HG03280 (cell line): Measurements from ENCODE around the gene C19orf33.

Source experiments
- ATAC-seq: cut with Tn5 transposase; IDR thresholded peaks from one replicate; pipeline ENCODE4 v1.9.1; 2021; ENCODE audit warnings: mild to moderate bottlenecking, moderate library complexity; ENCODE audit not compliant: unreplicated experiment

The C19orf33 gene

DNA sequence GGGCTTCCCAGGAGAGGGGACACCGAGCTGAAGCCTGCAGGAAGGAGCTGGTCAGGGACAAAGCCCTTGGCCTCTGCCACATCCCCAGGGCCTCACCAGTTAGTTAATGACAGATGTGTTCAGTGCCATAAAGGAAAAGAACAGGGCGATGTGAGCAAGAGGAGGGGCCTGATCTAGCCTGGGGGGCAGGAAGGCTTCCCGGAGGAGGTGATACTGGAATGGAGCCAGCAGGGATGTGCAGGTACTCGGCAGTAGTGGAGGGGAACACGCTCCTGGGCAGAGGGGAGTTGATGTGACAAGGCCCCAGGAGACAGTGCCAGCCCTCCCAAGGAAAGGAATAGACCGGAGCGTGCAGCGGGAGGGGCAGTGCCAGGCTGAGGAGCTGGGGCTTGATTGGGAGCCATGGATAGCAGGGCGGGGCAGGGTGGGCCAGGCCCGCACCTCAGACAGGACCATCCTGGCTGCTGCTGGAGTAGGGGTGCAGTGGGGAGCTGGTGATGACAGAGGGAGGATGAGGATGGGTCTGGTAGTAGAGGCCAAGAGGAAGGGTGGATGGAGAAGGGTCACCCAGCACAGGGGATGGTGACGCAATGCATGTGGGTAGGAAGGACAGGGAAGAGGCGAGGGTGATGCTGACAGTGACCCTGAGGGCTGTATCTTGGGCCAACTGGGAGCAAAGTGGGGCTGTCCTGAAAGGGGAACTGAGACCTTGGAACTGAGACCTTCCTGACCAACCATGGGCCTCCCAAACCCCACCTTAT, 4.1 kb downstream of the C19orf33 start:
- no peak for ATAC-seq

DNA sequence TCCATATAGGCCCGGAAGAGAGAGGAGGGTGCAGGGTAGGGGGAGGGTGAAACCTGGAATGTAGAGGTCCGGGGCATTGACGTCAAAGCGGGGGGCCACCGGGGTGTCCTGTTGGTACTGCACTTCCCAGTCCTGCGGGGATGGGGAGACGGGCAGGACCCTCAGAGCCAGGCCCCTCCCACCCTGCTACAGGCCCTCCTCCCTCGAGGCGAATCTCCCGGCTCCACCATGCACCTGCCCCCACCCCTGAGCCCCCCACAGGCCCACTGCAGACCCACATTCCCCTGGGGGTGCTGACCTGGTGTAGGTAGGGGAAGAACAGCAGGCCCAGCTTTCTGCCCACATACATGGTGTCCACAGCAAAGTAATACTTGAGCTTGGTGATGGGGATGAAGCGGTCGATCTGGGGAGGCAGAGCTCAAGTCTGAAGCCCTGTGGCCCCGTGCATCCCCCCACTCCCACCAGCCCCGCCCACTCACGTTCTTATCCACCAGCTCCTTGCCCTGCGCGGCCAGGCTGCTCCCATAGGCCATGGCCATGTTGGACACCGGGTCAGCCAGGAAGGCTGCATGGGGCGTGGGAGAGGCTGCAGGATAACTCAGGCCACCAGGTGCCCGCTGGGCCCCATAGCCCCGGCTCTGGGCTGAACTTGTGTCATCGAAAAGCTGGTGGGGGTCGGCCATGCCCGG, 5.0 kb downstream of the C19orf33 start:
- ATAC-seq = no peak

DNA sequence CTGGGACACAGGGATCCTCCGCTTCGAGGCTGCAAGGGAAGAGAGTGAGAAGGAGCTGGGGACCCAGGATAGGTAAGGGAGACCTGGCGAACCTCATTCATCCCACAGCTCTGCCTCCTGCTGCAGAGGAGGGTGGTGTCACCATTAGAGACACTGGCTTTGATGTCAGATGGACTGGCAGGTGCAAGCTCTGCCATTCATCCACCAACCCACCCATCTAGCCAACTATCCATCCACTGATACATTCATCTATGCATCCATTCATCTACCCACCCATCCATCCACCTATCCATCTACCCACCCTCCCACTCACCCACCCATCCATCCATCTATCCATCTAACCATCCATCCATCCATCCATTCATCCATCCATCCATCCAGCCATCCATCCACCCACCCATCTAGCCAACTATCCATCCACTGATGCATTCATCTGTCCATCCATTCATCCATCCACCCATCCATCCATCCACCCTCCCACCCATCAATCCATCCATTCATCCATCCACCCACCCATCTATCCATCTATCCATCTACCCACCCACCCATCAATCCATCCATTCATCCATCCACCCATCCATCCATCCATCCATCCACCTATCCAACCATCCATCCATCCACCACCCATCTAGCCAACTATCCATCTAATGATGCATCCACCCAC, 5.7 kb downstream of the C19orf33 start:
- no peak for ATAC-seq

DNA sequence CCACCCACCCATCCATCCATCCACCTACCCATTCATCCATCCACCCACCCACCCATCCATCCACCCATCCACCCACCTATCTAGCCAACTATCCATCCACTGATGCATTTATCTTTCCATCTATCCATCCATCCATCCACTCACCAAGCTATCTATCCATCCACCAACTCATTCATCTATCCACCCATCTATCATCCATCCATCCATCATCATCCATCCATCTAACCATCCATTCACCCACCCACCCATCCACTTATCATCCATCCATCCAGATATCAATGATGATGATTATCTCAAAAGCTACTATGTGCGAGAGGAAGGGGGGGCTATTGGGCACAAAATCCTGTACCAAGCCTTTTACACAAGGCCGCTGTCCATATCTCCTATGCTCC, 6.2 kb downstream of the C19orf33 start:
- no peak for ATAC-seq

DNA sequence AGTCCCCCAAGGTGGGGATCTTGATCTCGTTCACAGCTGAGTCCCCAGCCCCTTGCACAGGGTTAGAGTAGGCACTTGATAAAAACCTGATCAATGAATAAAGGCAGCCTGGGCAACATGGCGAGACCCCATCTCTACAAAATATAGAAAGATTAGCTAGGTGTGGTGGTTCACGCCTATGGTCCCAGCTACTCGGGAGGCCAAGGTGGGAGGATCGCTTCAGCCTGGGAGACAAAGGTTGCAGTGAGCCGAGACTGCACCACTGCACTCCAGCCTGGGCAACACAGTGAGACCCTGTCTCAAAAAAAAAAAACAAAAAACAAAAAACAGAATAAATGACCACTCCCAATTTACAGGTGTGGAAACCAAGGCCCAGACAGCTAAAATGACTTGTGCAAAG, 6.9 kb downstream of the C19orf33 start:
- ATAC-seq = no peak

DNA sequence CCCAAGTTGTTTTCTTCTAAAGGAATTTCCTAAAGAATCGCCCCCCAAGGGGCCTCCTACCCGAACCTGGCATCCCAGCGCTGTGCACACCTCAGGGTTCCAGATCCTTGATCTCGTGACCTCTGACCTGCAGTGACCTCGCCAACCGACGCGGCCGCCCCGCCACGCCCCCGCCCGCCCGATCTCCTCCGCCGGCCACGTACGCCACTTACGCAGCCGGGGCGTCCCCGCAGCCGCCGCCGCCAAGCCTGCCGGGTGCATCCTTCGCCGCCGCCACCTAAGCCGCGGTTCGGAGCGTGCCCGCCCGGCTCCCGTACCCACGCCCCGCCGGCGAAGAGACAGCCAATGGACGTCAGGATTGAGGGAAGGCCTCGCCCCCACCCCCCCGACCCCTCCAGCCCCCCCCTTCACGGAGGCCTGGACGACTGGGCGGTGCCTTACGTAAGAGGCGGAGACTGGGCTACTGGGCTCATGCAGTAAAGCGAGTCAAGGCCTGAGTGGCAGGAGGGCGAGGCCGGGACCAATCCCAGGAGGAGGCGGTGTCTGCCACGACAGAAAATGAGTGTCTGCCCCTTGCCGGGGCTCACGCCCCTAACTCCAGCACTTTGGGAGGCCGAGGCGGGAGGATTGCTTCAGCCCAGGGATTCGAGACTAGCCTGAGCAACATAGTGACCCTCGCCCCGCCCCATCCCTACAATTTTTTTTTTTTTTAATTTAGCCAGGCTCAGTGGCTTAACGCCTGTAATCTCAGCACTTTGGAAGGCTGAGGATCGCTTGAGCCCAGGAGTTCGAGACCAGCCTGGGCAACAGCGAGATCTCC, 11.8 kb downstream of the C19orf33 start, which contains the start of gene YIF1B:
Gene YIF1B, minus strand, starts transcription at position 291 of the 820 bp plus-strand sequence. Its CDS starts 30 bp downstream, at position 261.
- ATAC-seq = peak; percentile 88

DNA sequence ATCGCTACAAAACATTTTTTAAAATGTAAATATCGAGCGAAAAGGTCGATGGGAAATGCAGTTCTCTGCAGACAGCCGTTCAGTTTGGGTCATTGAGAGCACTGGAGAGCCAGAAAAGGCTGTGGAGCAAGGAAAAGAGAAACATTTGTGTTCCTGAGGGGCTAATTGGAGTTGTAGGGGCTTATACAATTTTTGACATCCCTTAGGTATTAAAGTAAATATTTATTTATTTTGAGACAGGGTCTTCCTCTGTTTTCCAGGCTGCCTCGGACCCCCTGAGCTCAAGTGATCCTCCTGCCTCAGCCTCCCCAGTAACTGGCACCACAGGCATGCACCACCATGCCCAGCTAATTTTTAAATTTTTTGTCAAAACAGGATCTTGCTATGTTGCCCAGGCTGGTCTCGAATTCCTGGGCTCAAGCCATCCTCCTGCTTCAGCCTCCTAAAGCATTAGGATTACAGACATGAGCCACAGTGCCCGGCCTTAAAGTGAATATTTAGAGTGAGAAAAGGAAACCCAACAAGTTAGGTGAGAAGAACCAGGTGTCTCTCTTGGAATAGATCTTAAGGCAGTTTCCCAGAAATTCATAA, 12.5 kb downstream of the C19orf33 start:
- no peak for ATAC-seq

DNA sequence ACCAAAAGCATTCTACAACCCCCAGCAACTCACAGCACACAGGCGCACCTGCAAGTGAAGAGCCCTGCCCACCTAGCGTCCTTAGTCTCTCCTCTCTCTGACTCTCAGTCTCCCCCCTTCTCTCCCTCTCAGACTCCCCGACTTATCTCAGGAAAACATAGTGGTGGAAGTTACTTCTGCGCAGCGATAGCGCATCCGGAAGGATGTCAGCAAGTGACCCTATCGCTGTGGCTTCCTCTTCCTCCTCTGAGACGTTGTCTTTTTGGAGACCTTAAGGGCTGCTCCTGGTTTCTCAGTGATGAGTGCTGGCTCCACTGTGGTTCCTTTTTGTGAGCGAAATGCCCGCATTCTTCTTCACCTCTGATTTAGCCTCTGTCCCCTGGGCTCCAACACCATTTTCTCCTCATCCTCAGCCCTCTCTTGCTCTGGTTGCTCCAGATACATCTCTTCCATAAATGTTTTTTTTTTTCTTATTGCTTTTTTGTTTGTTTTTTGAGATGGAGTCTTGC, 13.1 kb downstream of the C19orf33 start:
- ATAC-seq = no peak

DNA sequence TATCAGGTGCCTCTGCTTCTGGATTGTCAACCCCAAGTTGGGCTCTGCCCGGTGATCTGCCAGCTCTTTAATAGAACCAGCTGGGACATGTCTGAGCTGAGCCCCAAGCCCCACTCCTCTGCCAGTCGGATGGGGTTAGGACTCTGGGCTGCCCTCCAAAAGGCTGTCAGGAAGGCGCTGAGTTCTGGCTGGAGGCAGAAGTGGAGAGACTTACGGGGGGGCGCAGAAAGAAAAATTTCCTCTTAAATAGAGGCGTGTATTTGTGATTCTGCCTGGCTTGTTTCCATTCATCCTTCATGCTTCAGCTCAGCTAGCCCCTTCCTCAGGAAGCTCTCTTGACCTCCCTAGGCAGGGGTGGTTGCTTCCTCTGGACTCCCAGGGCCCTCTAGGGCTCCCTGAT, 14.6 kb downstream of the C19orf33 start:
- ATAC-seq = no peak

DNA sequence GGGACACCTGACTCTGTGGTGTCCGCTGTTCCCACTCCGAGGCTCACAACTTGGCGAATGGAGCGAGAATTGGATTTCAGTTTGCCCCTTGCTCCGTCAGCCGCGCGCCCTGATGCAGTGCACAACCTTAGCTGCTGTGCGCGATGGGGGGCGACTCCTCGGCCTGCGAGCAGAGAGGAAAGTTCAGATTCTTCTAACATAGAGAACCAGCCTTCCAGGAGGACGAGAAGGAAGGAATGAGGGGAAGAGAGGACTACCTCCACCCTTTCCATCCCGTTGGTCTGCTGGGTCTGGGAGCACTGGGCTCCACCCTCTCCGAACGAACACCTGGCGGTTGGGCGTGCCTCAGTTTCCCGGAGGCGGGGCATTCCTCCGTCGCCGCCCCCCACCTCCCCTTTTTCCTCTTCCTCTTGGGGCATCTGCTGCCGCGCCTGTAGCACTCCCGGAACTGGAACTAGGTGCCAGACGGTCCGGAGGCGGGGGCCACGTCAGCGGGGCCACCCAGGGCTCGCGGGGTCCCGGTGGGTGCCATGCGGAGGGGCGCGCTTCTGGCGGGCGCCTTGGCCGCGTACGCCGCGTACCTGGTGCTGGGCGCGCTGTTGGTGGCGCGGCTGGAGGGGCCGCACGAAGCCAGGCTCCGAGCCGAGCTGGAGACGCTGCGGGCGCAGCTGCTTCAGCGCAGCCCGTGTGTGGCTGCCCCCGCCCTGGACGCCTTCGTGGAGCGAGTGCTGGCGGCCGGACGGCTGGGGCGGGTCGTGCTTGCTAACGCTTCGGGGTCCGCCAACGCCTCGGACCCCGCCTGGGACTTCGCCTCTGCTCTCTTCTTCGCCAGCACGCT, 15.6 kb downstream of the C19orf33 start, which contains the start of gene KCNK6:
Gene KCNK6, plus strand, starts transcription at position 425 of the 838 bp plus-strand sequence. Its CDS starts 106 bp downstream, at position 531.
- no peak for ATAC-seq

DNA sequence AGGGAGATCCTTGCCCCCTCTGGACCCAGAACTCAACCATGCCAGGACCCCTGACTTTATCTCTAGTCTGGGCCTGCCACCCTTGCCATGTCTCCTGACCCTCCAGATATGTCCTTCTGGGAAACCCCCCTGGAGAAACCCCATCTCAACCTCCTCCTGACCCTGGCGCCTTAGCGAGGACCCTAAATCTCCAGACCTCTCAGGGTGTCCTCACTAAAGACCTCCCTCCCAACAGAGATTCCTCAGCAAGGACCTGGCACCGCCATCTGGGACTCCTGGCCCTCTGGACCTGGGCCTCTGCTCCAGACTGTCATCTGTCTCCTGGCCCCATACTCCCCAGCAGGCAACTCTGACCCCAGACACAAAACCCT, 16.9 kb downstream of the C19orf33 start:
- no peak for ATAC-seq

DNA sequence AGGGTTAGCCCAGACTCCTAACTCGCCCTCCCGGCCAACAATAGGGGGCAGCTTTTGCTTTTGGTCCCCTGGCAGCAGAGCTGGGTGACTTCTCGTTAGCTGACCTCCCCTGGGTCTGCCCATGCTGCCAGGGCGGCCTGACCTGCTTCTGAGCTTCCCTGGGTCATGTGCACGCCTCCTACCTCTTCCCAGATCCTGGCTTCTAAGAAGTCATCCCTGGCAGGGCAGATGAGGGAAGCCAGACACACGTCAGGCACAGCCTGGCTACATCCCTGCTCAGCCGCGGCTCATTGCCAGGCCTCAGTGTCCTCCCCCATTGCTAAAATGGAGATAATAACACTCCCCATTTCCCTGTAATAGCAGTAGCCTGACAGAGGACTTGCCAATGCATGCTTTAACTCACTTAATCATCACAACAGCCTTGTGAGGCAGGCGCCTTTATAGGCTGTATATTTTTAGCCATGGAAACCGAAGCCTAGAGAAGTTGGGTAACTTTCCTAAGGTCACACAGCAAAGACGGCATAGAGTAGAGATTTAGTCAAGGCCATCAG, 17.7 kb downstream of the C19orf33 start:
- ATAC-seq = no peak

DNA sequence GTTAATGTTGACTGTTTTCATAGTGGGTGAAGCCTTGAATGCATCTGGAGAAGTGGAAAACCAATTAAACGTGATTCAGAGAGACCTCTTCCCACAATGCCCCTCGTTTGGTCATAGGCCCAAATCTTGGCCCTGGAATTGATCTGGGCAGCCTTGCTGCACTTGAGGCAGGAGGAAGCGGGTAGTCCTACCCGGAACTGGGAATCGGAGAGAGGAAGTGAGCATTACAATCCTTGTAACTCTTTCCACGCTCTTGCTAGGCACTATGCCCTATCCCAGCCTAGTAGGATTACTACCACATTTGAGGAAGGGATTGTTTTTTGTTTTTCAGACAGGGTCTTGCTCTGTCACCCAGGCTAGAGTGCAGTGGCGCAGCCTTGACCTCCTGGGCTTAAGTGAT, 19.2 kb downstream of the C19orf33 start:
- no peak for ATAC-seq

DNA sequence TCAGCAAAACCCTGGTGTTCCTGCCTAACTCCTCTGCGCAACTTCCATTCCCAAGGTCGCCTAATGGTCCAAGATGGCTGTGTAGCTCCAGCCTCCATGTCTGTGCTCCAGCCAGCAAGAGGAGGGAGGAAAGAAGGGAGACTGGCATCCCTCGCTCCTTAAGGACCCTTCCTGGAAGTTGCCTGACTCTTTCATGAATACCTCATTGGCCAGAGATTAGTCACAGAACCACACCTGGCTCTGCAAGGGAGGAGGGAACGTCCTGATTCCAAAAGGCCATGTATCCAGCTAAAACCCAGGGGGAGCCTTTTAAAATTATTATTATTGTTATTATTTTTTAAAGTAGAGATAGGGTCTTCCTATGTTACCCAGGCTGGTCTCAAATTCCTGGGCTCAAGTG, 20.4 kb downstream of the C19orf33 start:
- no peak for ATAC-seq

DNA sequence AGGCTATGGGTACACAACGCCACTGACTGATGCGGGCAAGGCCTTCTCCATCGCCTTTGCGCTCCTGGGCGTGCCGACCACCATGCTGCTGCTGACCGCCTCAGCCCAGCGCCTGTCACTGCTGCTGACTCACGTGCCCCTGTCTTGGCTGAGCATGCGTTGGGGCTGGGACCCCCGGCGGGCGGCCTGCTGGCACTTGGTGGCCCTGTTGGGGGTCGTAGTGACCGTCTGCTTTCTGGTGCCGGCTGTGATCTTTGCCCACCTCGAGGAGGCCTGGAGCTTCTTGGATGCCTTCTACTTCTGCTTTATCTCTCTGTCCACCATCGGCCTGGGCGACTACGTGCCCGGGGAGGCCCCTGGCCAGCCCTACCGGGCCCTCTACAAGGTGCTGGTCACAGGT, 22.5 kb downstream of the C19orf33 start:
- no peak for ATAC-seq

DNA sequence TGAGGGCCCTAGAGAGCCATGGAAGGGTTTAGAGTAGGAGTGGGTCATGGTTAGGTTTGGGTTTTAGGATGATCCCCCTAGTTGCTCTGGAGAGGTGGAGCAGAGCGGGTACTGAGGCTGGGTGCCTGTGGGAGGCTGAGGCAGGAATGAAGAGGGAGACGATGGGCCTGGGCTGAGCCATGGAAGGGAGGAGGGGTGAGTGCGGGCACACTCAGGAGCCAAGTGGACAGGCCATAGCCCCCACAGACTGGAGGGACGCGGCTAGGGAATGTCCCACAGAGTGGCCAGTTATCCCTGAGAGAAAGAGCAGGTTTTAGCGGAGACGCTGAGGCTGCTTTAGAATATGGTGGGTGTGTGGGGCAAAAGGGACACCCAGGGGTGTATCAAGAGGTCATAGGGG, 25.6 kb downstream of the C19orf33 start:
- ATAC-seq = no peak

DNA sequence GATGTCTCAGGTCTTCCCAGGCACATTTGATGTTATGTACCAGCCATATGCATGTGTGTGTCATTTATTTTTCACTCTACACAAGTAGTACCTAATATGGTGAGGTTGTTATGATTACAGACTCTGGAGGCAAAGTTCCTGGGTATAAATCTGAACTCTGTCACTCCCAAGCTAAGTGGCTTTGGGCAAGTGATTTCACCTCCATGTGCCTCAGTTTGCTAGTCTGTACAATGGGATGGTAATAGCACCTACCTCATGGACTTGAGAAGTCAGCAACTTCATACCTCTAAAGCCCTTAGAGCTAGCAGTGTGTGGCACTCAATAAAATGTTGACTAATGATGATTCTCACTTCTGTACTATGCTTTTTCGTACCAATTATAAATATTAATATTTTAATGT, 27.7 kb downstream of the C19orf33 start:
- no peak for ATAC-seq

DNA sequence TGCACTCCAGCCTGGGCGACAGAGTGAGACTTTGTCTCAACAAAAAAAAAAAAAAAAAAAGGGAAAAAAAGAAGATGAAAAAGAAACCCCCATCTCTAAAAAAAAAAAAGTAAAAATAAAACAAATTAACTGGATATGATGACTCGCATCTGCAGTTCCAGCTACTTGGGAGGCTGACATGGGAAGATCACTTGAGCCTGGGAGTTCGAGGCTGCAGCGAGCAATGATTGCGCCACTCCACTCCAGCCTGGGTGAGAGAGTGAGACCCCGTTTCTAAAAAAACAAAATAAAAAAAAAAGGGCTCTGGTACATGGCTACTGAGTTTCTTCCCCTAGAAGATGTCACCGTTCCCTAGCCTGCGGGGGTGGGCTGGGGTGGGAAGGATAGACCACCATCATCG, 29.2 kb downstream of the C19orf33 start:
- ATAC-seq = no peak

DNA sequence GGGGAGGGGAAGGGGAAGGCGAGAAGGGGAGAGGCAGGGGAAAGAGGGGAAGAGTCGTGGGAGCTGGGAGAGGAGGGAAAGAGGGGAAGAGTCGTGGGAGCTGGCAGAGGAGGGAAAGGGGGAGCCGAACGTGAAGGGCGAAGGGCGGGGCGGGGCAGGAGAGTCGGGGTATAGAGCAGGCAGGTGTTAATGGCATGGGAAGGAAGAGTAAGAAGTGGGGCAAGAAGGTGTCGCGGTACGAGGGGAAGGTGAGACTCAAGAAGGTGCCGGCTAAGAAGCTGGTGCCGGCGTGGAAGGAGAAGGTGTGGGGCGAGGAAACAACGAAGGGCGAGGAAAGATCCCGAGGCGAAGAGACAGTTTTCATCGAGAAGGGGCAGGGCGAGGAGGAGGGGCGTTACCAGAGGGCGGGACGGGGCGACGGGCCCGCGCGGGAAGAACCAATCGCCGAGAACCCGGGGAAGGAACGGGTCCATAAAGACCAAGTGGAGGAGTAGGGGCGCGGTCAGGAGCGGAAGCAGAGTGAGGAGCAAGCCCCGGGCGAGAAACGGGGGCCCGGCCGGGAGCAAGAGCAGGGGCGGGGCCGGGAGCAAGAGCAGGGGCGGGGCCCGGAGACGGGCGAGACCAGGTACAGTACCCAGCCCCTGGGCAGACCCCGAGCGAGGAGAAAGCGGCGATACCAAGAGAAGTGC, 32.0 kb downstream of the C19orf33 start:
- peak; percentile 69 for ATAC-seq
